AML-193 (cell line): ENCODE data around the gene PMEPA1.
A peak's percentile ranks its signal among the peaks of the same experiment; 100 is the strongest.

Source experiments
- DNase-seq, 2 experiments: peaks; one replicate each; lab custom pipeline; 2025; lab: John Stamatoyannopoulos, UW

The PMEPA1 gene

GRCh38 chr20:57621421-57622200, 88.2 kb downstream of the PMEPA1 start:
- no peak for DNase-seq

GRCh38 chr20:57620999-57621398, 88.8 kb downstream of the PMEPA1 start:
- no peak for DNase-seq

GRCh38 chr20:57620274-57620990, 89.4 kb downstream of the PMEPA1 start, which contains the start of gene ZBP1:
Gene ZBP1, minus strand, starts transcription at chr20:57620426. Its CDS starts 131 bp downstream, at chr20:57620295.
- DNase-seq: no peak

- DNase-seq: peak; percentile 29 to 37
Measured at GRCh38 chr20:57619051-57619831, 90.6 kb downstream of the PMEPA1 start.

GRCh38 chr20:57618764-57619050, 91.1 kb downstream of the PMEPA1 start:
- DNase-seq: no peak

- no peak for DNase-seq
Measured at GRCh38 chr20:57618091-57618763, 91.6 kb downstream of the PMEPA1 start.

GRCh38 chr20:57617079-57617795, 92.6 kb downstream of the PMEPA1 start:
- DNase-seq: no peak

GRCh38 chr20:57616143-57616951, 93.5 kb downstream of the PMEPA1 start:
- DNase-seq: no peak

- no peak for DNase-seq
Measured at GRCh38 chr20:57615445-57615811, 94.4 kb downstream of the PMEPA1 start.

- DNase-seq: no peak
Measured at GRCh38 chr20:57614490-57615444, 95.0 kb downstream of the PMEPA1 start.

- DNase-seq: no peak
Measured at GRCh38 chr20:57613481-57613921, 96.3 kb downstream of the PMEPA1 start.

- no peak for DNase-seq
Measured at GRCh38 chr20:57612916-57613315, 96.9 kb downstream of the PMEPA1 start.

GRCh38 chr20:57612436-57612835, 97.4 kb downstream of the PMEPA1 start:
- no peak for DNase-seq

GRCh38 chr20:57611586-57612311, 98.1 kb downstream of the PMEPA1 start:
- no peak for DNase-seq

- no peak for DNase-seq
Measured at GRCh38 chr20:57610261-57610952, 99.4 kb downstream of the PMEPA1 start.

- no peak for DNase-seq
Measured at GRCh38 chr20:57609842-57610167, 100.0 kb downstream of the PMEPA1 start.

- no peak for DNase-seq
Measured at GRCh38 chr20:57609086-57609841, 100.6 kb downstream of the PMEPA1 start.

- DNase-seq: no peak
Measured at GRCh38 chr20:57608516-57608915, 101.3 kb downstream of the PMEPA1 start.
